HG02763 (cell line): ENCODE data around the gene PTPRT.

Experiments used
- ATAC-seq: cut with Tn5 transposase; IDR thresholded peaks from one replicate; pipeline ENCODE4 v1.9.1; 2021; ENCODE audit warnings: mild to moderate bottlenecking, moderate library complexity; ENCODE audit not compliant: unreplicated experiment

The PTPRT gene

DNA sequence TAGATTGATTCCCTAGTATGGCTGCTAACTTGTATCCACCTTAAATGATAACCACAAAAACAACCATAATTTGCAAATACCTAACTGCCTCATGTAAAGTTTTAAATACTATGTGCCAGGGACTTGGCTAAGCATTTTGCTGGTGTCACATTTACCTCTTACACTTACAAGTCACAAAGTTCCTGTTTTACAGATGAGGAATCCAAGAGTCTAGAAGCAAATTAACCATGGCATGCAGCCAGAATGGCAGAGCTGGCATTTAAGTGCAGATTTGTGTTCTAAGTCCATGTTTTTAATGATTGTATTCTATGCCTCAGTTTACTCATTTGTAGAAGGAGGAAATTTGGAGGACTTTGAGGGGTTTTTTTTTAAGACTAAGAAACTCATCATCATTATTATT, 696.7 kb downstream of the PTPRT start:
- no peak for ATAC-seq

DNA sequence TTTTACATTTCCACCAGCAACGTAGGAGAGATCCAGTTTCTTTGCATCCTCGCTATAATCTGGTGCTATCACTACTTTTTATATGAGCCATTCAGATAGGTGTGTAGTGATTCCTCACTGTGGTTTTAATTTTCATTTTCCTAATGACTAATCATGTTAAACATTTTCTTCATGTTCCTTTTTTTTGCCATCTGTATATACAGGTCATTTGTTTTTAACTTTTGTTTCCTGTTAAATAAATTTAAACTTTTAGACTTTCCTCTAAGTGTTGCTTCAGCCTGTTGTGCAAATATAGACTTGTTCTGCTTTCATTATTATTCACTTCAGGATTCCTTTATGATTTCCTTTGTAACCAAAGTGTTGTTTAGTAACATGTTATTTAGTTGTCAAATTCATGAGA, 697.4 kb downstream of the PTPRT start:
- peak; percentile 48 for ATAC-seq

DNA sequence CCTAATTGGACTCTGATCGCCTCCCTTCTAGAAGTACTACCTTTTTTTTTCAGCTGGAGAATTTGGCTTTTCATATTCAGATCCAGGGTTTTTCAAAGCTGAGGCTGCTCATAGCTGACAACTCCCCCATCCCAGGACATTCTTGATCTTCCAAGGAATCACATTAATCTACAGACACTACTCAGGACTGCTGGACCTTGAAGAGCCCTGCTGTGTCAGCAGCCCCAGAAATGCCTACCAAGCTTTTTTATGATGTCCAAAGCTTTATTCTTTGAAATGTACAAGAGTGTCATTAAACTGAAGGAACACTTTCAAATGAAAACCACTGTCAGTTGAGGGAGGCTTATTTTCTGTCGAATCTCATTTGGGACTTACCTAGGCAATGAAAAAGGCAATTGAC, 704.1 kb downstream of the PTPRT start:
- no peak for ATAC-seq

DNA sequence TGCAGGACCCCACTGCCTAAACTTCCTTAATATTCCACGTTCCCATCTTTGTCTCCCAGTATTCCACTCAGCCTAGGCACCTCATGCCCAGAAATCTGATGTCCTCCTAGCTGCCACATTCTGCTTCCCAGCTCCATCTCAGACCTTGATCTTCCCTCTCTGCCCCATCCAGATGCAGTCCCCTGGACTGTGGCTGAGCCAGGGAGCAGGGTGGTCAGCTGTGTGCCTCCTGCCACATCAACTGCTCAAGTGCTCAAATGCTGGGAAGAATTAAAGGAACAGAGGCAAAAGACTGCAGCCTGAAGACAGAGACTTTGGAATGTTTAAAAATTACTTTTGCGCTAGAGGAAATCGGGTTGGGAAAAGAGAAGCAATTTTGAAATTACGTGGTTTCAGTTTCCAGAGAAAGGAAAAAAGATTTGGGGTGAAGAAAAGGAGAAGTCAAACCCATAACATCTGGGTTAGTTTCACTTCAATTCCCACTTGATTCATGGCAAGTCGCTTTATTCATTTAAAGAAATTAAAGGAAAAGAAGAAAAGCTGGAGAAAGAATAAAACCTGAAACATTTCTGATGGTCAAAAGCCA, 704.8 kb downstream of the PTPRT start:
- ATAC-seq = no peak

DNA sequence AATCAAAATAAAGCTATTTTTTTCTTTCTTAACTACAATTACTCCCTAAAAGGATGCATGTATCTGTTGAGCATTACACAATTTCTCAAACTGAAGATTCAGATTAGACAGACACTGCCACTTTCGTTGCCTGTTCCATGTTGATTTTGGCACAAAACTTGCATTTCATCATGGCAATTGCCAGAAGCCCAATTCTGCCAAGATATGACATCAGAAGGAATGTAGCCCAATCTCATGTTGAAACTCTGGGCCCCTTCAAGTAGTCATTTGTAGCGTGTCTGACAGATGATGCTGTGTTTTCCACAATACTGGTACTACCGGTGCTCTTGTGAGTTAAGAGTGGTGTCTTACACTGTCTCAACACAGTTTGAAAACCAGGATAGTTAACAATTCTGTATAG, 705.4 kb downstream of the PTPRT start:
- ATAC-seq = no peak

DNA sequence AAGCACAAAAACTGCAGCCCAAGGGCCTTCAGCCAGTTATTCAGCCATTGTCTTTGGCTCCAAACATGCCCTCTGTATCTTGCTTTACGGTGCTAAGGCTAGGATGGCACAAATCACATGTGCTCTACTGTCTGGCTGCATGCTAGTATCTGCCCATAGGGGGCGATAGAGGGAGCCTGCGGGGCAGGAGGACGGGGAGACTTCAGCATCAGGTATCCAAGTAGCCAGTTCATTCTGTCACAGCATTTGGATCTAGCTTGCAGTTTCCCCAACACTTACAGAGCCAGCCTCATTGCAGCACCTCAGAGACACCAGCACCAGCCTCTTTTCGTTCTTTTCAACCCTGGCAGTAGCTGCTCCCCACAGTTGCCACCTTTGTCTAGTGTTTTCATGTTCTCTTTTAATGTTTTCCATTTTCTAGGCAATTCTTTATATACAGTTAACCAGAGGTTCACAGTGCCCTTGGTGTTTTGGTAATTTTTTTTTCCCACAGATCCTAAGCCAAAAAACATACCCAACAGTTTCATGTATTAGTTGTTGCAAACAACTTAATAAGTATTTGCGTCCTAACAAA, 705.9 kb downstream of the PTPRT start:
- ATAC-seq = no peak

DNA sequence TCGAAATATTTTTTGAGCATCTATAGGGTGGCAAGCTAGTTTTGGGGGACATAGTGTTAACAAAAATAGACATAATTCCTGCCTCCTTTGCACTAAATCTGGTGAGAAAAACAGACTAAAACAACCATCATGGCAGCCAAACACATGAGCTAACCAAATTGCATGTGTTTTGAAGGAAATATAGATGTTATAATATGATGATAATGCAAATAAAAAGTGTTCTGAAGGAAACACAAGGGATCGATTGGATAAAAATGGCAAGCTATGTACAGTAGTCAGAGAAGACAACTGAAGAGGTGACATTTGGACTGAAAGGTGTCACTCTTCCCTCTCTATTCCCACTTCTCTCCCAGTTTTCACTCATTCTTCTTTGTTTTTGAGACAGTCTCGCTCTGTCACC, 706.9 kb downstream of the PTPRT start:
- ATAC-seq = no peak

DNA sequence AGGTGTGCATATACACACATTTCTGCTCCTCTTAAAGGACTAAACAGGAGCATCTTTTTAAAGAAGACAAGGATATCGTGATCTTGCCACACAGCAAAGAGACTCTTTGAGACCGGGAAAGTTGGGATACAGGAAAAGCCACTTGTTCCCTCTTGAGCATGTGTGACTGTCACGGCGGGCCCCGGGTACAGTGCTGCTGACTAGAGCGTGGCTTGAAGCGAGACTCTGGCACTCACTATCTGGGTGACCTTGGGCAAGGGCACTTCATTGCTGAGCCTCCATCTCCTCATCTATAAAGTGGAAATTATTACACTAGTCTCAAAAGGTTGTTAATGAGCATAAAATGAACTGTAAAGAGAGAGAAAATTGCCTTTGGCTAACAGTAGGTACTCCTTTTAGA, 713.9 kb downstream of the PTPRT start:
- no peak for ATAC-seq

DNA sequence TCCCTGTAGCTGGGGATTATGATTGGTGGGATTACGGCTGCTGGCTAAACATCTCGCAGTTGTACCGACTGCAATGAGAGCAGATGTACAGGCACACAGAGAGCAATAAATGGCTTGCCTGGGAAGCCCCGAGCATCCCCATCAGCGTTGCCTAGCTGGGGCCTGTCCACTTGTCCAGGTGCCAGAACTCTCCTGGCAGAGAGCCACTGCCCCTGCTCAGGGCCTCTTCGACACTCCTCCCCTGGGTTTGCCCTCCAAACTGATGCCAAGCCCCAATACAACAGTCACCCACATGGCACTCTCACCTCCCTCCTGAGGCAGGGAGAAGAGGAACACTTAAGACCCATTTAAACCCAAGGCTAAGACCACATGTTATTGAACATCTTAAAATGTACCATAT, 715.1 kb downstream of the PTPRT start:
- ATAC-seq = no peak

DNA sequence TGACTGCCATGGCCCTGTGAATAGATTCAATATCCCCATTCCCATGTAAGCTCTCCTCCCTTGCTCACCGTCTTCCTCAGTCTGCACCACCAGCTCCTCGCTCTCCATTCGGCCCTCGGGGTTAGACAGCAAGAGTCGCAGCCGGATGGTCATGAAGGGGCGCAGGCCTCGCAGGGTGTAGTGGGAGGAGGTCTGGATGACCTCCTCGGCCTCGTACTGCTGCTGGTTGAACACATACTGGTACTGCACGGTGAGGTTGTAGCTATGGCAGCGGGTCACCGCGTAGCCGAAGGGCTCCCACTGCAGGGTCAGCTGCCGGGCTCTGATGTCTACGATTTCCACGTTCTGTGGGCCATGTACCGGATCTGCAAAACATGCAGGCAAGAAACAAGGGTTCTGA, 717.5 kb downstream of the PTPRT start:
- no peak for ATAC-seq

DNA sequence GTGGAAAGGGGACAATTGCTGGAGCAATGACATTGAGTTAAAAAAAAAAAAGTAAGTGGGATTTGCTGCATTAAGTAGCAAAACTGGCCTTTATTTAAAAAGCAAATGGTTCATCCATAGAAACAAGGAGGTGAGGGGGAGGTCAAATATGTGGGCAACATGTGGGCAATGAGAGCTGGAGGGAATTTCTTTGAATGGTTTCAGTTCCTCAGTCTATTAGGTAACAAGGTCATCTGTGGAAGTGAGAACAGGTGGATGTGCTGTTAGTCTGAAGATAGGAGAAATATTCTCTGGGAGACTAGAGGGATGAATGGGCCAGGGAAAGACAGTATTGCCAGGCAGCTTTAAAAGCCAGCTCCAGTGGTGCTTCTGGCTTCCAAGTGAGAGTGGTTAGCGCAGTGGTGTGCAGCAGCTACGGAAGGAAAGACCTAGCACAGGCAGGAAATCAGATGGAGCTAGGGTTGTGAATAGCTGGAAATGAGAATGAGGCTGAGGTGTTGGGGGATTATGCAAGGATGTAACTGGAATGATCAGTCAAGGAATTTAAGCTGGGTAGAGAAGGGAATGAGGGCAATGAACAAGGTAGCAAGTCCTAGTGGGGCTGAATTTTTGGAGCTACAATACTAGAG, 727.6 kb downstream of the PTPRT start:
- ATAC-seq = peak; percentile 57

DNA sequence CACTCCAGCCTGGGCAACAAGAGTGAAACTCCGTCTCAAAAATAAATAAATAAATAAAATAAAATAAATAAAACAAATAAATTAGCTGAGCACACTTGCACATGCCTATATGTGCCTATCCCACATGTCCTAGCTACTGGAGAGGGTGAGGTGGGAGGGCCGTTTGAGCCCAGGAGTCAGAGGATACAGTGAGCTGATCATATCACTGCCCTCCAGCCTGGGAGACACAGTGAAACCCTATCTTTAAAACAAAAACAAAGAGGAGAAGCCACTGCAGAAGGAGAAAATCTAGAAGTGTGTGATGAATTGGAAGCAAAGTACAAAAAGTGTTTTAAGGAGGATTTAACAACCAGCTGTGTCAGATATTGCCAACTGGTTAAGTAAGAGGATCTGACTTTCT, 728.4 kb downstream of the PTPRT start:
- ATAC-seq = no peak

DNA sequence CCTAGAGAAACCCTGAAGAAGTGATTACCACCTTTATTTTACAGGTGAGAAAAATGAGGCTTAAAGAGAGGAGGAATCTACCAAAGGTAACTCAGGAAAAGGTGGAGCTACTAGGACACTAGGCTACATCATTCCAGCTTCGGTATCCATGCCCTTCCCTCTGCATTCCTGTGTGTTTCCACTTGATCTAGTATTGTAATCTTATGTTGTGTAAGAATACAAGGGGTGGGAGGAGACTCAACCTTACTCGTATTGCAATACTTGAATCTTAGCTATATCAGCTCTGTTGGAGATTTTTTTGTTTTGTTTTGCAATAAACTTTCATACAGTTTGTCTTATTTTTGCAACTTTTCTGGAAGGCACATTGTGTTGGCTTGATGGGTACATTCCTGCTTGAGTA, 742.4 kb downstream of the PTPRT start:
- no peak for ATAC-seq

DNA sequence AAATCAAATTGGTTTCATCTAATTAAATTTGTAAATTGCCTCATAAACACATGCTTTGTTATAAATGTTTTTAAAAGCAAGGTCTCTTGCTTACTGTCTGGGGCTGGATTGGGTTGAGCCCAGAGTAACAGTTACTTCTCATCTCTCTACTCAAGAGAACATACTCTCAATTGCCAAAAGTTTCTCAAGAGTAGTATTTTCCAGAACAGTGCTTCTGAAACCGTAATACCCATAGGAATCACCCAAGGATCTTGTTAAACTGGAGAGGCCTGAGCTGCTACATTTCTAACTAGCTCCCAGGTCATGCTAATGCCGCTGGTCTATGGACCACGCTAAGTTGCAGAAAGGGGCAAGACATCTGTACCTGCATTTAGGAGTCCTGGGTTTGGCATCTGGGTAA, 744.9 kb downstream of the PTPRT start:
- no peak for ATAC-seq

DNA sequence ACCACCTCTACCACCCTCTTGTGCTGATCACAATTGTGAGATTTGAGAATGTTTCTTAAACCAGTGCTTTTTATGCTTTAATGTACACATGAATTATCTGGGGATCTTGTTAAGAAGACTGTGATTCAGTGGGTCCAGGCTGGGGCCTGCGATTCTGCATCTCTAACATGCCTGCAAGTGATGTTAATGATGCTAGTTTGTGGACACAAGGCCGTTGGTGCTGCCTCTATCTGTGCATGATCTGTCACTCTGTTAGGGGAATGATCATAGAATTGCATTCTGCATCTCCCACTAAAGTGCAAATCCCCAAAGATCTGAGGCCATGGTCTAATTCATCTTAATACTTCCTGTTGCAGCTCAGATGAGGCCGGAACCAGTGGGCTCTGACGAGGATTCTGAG, 746.5 kb downstream of the PTPRT start:
- ATAC-seq = no peak

DNA sequence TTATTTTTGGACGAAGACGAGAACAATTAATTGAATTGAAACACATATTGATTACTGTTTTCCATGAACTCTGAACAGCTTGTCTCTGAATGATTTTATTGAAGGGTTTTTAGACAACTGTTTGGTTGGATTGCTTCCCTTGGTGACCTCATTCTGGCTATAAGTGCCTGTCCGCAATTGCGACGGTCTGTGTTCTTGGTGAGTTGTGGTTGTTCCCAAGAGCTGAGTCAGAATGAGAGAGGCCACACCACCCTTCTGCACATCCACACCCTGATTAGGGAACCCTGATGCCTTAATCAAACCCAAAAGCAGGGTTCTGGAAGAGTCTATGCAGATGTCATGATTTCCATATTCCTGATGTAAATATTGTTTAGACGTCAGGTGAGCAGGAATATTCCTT, 747.0 kb downstream of the PTPRT start:
- ATAC-seq = no peak

DNA sequence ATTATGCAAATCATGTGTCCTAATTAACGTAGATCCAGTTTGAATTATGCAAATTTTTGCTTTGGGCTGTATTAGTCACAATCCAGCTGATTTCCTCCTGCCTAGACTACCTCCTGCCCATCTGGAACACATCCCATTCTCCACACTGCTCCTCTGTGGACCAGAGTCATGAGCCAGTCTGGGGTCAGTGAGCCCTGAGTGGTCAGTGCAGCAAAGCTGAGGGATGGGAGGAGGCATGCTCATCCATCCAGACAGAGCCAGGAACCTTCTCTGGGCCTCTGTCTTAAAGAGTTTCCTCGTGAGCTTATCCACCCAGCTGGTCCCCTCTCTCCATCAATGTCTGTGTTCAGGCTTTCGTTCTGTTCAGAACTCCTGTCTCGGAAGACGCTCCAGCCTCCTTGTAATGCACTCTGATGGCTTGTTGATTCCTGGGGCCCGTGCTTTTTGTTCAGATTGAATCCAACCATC, 747.8 kb downstream of the PTPRT start:
- no peak for ATAC-seq

DNA sequence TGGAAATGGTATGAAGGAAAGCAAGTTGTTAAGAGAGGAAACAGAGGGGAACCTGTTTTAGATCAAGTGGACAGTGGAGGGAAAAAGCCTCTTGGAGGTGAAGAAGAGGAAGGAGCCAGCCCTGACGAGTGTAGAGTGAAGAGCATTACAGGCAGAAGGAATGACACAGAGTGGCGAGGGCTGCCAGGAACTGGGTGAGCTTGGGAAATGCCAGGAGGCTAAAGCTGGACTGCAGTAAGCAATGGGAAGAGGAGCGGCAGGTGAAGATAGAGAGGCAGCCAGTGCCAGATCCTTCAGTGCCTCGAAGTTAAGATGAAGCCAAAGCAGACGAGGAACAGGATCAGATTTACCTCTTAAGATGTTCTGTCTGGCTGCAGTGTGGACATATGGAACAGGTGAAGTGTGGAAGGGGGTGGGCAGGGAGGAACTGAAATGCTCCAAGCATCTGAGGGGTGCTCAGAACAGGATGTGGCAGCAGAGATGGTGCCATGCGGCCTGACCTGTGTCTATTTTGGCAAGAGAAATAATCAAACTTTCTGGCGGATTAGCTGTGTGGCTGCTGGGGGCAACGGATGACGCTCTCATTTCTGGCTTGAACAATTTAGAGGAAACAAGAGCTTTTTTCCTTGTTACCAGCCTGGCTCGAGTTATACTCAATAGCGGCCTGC, 748.4 kb downstream of the PTPRT start:
- no peak for ATAC-seq

DNA sequence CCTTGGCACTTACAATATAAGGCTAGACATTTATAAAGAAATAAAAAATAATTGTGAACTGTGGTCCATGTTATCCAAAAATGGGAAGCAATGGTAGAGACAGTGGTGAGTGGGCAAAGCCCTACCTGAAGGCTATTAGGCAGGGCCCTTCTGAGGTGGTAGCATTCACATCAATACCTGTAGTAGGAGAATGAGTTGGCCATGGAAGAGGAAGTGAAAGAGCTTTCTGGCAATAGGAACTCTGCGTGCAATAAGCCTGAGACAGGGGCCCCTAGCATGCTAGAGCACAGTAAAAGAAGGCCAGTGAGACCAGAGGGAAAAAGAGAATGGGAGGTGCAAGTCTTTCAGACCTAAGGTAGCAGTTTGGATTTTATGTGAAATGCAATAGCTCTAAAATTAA, 754.5 kb downstream of the PTPRT start:
- ATAC-seq = no peak

DNA sequence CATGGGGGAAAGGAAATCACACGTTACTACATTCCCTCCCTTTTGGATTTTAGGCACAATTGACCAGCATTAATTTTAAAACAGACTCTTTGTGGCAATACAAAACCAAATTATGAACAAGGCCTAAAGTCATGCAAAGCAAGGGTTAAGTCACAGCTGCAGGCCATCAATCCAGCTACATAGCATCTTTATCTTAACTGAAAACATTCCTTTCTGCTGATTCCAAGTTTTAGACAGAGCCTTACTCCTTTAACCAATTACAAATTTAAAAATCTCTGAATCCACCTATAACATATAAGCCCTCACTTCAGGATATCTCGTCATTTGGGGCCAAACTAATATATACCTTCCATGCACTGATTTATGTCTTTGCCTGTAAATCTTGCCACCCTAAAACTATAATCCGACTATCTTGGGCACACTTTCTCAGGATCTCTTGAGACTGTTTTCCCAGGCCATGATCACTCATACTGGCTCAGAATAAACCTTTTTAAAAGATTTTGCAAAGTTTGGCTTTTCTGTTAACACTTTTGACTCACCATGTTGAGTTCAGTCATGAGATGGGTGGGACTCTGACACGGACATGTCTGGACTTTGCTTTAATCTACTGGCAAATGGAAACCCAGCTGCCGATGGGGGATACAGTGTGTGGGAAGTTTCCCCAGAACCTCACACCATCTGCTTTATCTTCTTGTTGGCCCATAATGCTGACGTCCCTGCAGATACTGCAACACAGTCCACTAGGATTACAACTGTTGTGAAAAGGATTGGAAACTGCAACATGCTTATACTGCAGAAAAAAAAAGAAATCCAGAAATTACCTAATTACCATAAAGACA, 757.0 kb downstream of the PTPRT start:
- no peak for ATAC-seq

DNA sequence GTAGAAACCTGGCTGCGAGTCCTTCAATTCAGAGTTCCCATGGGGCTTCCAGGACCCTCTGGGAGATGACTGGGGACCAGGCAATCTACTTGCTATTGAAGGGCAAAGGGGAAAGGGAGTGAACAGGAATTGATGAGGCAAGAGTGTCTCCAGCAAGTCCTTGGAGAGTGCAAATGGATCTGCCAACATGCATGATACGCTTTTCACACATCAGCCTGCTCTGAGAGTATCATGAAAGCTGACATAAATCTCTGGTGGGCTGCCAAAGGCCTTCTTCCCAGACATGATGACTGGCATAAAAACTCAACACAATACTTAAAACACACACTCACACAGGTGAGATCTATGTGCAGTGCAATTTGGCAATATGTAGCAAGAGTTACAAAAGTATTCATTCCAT, 759.1 kb downstream of the PTPRT start:
- no peak for ATAC-seq
